CD4-positive, alpha-beta T cell treated with Interleukin-4 for 4 hours (primary cell): ENCODE results near the gene CGNL1.

Experiments used
- DNase-seq: peaks from one replicate; pipeline ENCODE4 v3.0.0-alpha.2; 2020

CGNL1 gene

GRCh38 chr15:57500979-57501576 lies 124.8 kb downstream of the CGNL1 start:
- DNase-seq, result no peak

GRCh38 chr15:57502116-57502515 lies 125.8 kb downstream of the CGNL1 start:
- no peak for DNase-seq

GRCh38 chr15:57503051-57503702 lies 126.9 kb downstream of the CGNL1 start:
- no peak for DNase-seq

- no peak for DNase-seq
These were observed 127.8 kb downstream of the CGNL1 start for GRCh38 chr15:57503911-57504598.

GRCh38 chr15:57504599-57504940 lies 128.3 kb downstream of the CGNL1 start:
- DNase-seq, result no peak

GRCh38 chr15:57505056-57505715 lies 128.9 kb downstream of the CGNL1 start:
- DNase-seq, result no peak

- DNase-seq, result no peak
These were observed 129.7 kb downstream of the CGNL1 start for GRCh38 chr15:57505949-57506391.

- DNase-seq, result no peak
These were observed 130.1 kb downstream of the CGNL1 start for GRCh38 chr15:57506422-57506821.

- no peak for DNase-seq
These were observed 130.8 kb downstream of the CGNL1 start for GRCh38 chr15:57507111-57507510.

- no peak for DNase-seq
These were observed 132.8 kb downstream of the CGNL1 start for GRCh38 chr15:57509126-57509525.

GRCh38 chr15:57509965-57510364 lies 133.7 kb downstream of the CGNL1 start:
- DNase-seq, result no peak

- DNase-seq, result no peak
These were observed 134.3 kb downstream of the CGNL1 start for GRCh38 chr15:57510647-57511046.

GRCh38 chr15:57516327-57517029 lies 140.2 kb downstream of the CGNL1 start:
- DNase-seq, result no peak

GRCh38 chr15:57517030-57517671 lies 140.8 kb downstream of the CGNL1 start:
- no peak for DNase-seq

- DNase-seq, result no peak
These were observed 142.6 kb downstream of the CGNL1 start for GRCh38 chr15:57518779-57519405.

GRCh38 chr15:57519806-57520205 lies 143.5 kb downstream of the CGNL1 start:
- DNase-seq, result no peak

GRCh38 chr15:57521503-57521902 lies 145.2 kb downstream of the CGNL1 start:
- no peak for DNase-seq

- no peak for DNase-seq
These were observed 145.8 kb downstream of the CGNL1 start for GRCh38 chr15:57522148-57522547.

- no peak for DNase-seq
These were observed 149.3 kb downstream of the CGNL1 start for GRCh38 chr15:57525581-57525980.

- DNase-seq, result no peak
These were observed 149.8 kb downstream of the CGNL1 start for GRCh38 chr15:57526076-57526475.

GRCh38 chr15:57526615-57527014 lies 150.3 kb downstream of the CGNL1 start:
- no peak for DNase-seq
